Spleen (tissue), 11 donors: Measurements from ENCODE around the gene NCK2. TPM values are rescaled to one million over a fixed set of nuclear protein-coding genes. Genes with fewer than 3 reads are reported as not detected.

Source experiments
- DNase-seq: peaks from one replicate; pipeline ENCODE4 v3.0.0-alpha.2; 2020
- H3K27ac ChIP-seq, 8 donors: fragments of 200-600 bp; sonication (generic) in 7 of 8; 1 replicate in 4 of 8; 2 replicates in 4 of 8; pipeline versions ENCODE4 v1.5.0 to v1.8.0; 2016 to 2021; ENCODE audit warnings: inconsistent platforms in 4 of 8, mild to moderate bottlenecking in 4 of 8, moderate library complexity in 1 of 8
- H3K27me3 ChIP-seq, 7 donors: fragments of 200-600 bp; sonication (generic) in 6 of 7; replicated peaks in 1 of 7; 1 replicate in 4 of 7; 2 replicates in 3 of 7; pipeline versions ENCODE4 v1.5.0 to v1.8.0; 2016 to 2021; ENCODE audit warnings: inconsistent platforms in 3 of 7, mild to moderate bottlenecking in 1 of 7
- H3K36me3 ChIP-seq, 6 donors: fragments of 200-600 bp; sonication (generic) in 5 of 6; 1 replicate in 4 of 6; 2 replicates in 2 of 6; pipeline versions ENCODE4 v1.5.0 to v1.8.0; 2016 to 2021; ENCODE audit warnings: inconsistent platforms in 2 of 6
- H3K4me1 ChIP-seq, 6 donors: fragments of 200-600 bp; sonication (generic) in 5 of 6; 1 replicate in 3 of 6; 2 replicates in 3 of 6; pipeline versions ENCODE4 v1.5.0 to v1.8.0; 2016 to 2021; ENCODE audit warnings: inconsistent platforms in 3 of 6
- H3K4me3 ChIP-seq, 8 donors: fragments of 200-600 bp; sonication (generic) in 7 of 8; 1 replicate in 4 of 8; 2 replicates in 4 of 8; pipeline versions ENCODE4 v1.5.0 to v1.8.0; 2016 to 2021; ENCODE audit warnings: inconsistent platforms in 4 of 8, mild to moderate bottlenecking in 4 of 8, moderate library complexity in 2 of 8
- H3K9me3 ChIP-seq, 8 donors: fragments of 200-600 bp; sonication (generic) in 7 of 8; 1 replicate in 4 of 8; 2 replicates in 4 of 8; pipeline versions ENCODE4 v1.5.0 to v1.8.0; 2016 to 2021; ENCODE audit warnings: inconsistent platforms in 4 of 8
- CTCF ChIP-seq, 11 experiments: fragments of 200-600 bp in 7 of 11; fragments of 450-650 bp in 4 of 11; sonication (generic) in 4 of 11; IDR thresholded peaks in 8 of 11; conservative IDR thresholded peaks in 3 of 11; 1 replicate in 7 of 11; 2 replicates in 4 of 11; pipeline versions ENCODE4 v1.4.0 to v1.8.0; 2016 to 2021; ENCODE audit warnings: antibody characterized with exemption in 11 of 11, inconsistent platforms in 4 of 11, mild to moderate bottlenecking in 1 of 11
- POLR2A ChIP-seq, 3 donors: fragments of 450-650 bp; IDR thresholded peaks; one replicate each; pipeline ENCODE4 v1.5.1; 2017; ENCODE audit warnings: antibody characterized with exemption in 3 of 3, mild to moderate bottlenecking in 1 of 3
- POLR2AphosphoS5 ChIP-seq, 3 donors: sonication (generic); formaldehyde crosslinking; IDR thresholded peaks; one replicate each; pipeline ENCODE4 v1.5.1; 2017; ENCODE audit warnings: antibody characterized with exemption in 3 of 3
- WGBS, 5 donors: extraction: QIAGEN DNeasy Blood & Tissue Kit in 3 of 5; methylation state at CpG; one replicate each; pipeline versions ENCODE4 v1.1.5 to v1.1.7; 2013 to 2018; 5-methylcytosine and 5-hydroxymethylcytosine counted together
- intact Hi-C: fragments of 100-400 bp; cut with DNase I; formaldehyde crosslinking; loops from one replicate; pipeline ENCODE4 v1.15.0; 2023; ENCODE audit warnings: low total_unique reads
- polyA plus RNA-seq, 3 donors: library from polyadenylated mRNA; stranded (reverse); fragments of 200-250 nt; gene quantifications; one replicate each; pipeline ENCODE4 v1.2.1, GENCODE V29; 2013
- total RNA-seq, 7 donors: library from RNA; depleted of rRNA in 3 of 7; stranded (reverse); fragments of >200 nt in 3 of 7; fragmentation: NEBNext Ultra II Directional in 4 of 7; extraction: Animal tissue kit (Norgen Biotek cat#: 25700) in 4 of 7; gene quantifications; one replicate each; pipeline versions ENCODE4 v1.1.0 to v1.2.1, GENCODE V29; 2016 to 2021
- donor health status: healthy with polysubstance abuse.
- donor health status: DM: no; HTN: no; CAD: no; lungs with moderate emphysema.
- donor health status: DM: no; HTN: no; CAD: no.
- donor health status: Bipolar disorder and iron deficiency.
- donor health status: healthy.
- donor health status: DM: no; HTN: no; CAD: no.
- donor health status: DM: yes; HTN: yes; CAD: no.

The NCK2 gene
- total and polyA plus RNA-seq, 10 donors, result 21.5 to 106 (median 62.6) TPM

DNA sequence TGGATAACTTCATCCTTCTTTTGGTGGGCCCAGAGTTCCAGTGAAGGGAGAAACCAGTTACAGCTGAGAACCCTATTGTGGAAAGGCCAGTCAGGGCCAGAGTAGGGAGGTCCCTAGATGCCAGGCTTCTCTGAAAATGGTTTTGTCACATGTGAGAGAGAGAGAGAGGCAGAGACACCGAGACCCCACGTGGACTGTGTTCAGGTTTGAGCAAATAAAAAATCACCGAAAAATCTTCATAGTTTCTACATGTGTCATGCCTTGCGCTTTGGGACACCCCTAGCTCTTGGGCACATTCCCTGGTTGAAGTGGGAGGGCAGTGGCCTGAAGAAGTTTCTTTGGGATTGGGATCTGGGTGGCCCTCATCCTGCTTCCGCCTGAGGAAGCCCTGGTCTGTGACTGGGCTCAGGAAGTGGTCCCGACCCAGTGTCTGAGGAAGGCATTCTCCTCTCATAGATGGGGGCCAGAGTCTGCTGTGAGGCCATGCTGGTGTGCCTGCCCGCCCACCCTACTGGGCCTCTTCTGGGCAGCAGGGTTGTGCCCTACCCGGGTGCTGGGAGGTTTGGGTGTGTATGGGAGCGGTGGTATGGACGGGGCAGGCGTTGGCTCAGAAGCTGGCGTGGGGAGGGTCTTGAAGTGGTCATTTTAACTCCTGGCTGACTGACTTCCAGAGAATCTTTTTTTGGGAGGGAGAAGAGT is 16.1 kb downstream of the NCK2 start:
- Histone ChIP-seq H3K4me1 (peaks cover 30 to 100% (median 84%) of the 10 kb centered on the region in 6 donors), H3K9me3 (no peaks in the 10 kb centered on the region), H3K36me3 (peaks cover 0 to 19% (median 0%) of the 10 kb centered on the region in 6 donors), H3K27me3 (no peaks in the 10 kb centered on the region), H3K4me3 (no peak overlapping the region), H3K27ac (peak overlapping the region in 6 of 8 donors; percentile 8 to 67 (median 58))
- intact Hi-C loops, result no loop called here
- TF ChIP-seq POLR2A (IDR thresholded peaks at IDR 0.05), result no peak
- peak in 2 of 3 donors; percentile 15 to 33 for TF ChIP-seq POLR2AphosphoS5 (IDR thresholded peaks at IDR 0.05)
- DNase-seq, result no peak
- WGBS, 5 donors, result 79 to 87% (median 85%) methylated on average over 8 to 12 of the region's 12 CpGs

- intact Hi-C loops, result no loop called here
- DNase-seq, result no peak
- peaks cover 21 to 100% (median 85%) of the 10 kb centered on the region in 6 donors for H3K4me1 ChIP-seq
- no peak for TF ChIP-seq POLR2A (IDR thresholded peaks at IDR 0.05)
- peaks cover 0 to 32% (median 1%) of the 10 kb centered on the region in 6 donors for H3K36me3 ChIP-seq
- WGBS, 5 donors, result 67 to 83% (median 74%) methylated on average over 11 of the region's 11 CpGs
- no peaks in the 10 kb centered on the region for H3K27me3 ChIP-seq
- peak overlapping the region in 1 of 8 donors; percentile 32 for H3K4me3 ChIP-seq
- H3K9me3 ChIP-seq, result no peaks in the 10 kb centered on the region
- peak overlapping the region in 7 of 8 donors; percentile 7 to 67 (median 58) for H3K27ac ChIP-seq
These were observed 17.3 kb downstream of the NCK2 start for GRCh38 chr2:105761931-105762515.

GRCh38 chr2:105763076-105763475 is 18.4 kb downstream of the NCK2 start:
- no peak for DNase-seq
- Histone ChIP-seq H3K27ac (peak overlapping the region in 5 of 8 donors; percentile 43 to 67 (median 59)), H3K4me3 (no peak overlapping the region), H3K9me3 (peaks cover 0 to 3% (median 0%) of the 10 kb centered on the region in 8 donors), H3K4me1 (peaks cover 18 to 100% (median 84%) of the 10 kb centered on the region in 6 donors), H3K36me3 (peaks cover 0 to 42% (median 3%) of the 10 kb centered on the region in 6 donors), H3K27me3 (no peaks in the 10 kb centered on the region)
- intact Hi-C loops, result no loop called here
- 83 to 91% (median 87%) methylated on average over 10 of the region's 10 CpGs for WGBS, 5 donors
- TF ChIP-seq CTCF (IDR thresholded peaks at IDR 0.05 in 8 of 11, conservative IDR thresholded peaks at IDR 0.05 in 3 of 11) (no peak), POLR2AphosphoS5 (IDR thresholded peaks at IDR 0.05) (peak in 1 of 3 donors; percentile 7)

DNA sequence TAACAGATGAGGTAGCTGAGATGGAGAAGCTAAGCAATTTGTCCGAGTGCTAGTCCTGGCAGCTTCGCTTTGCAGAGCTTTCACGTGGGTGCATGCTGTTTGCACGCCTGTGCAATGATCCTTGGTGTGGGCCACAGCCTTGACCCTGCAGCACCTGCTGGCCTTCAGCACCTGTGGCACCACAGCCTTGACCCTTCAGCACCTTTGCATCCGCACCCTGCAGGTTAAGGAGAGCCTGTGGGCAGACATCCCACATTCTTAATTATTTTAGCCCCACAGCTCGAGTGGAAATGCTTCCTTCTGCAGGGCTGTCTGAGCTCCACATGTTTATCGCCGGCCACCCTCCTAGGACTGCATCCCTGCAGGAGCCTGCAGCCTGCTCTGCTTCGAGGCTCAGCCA is 19.3 kb downstream of the NCK2 start:
- H3K27ac ChIP-seq, result peak overlapping the region in 3 of 8 donors; percentile 4 to 62 (median 44)
- H3K4me1 ChIP-seq, result peaks cover 23 to 100% (median 87%) of the 10 kb centered on the region in 6 donors
- no peak overlapping the region for H3K4me3 ChIP-seq
- 70 to 76% (median 73%) methylated on average over 9 of the region's 9 CpGs for WGBS, 5 donors
- intact Hi-C loops, result no loop called here
- H3K36me3 ChIP-seq, result peaks cover 0 to 48% (median 3%) of the 10 kb centered on the region in 6 donors
- H3K27me3 ChIP-seq, result no peaks in the 10 kb centered on the region
- H3K9me3 ChIP-seq, result peaks cover 0 to 6% (median 0%) of the 10 kb centered on the region in 8 donors
- no peak for DNase-seq
- TF ChIP-seq POLR2AphosphoS5 (IDR thresholded peaks at IDR 0.05), result peak; percentile 17 to 58 (median 30)
- no peak for TF ChIP-seq POLR2A (IDR thresholded peaks at IDR 0.05)

GRCh38 chr2:105765415-105766299 is 20.9 kb downstream of the NCK2 start:
- H3K4me1 ChIP-seq, result peaks cover 32 to 100% (median 88%) of the 10 kb centered on the region in 6 donors

More at GRCh38 chr2:105765415-105766299, 20.9 kb downstream of the NCK2 start:
- Histone ChIP-seq H3K36me3 (peaks cover 0 to 48% (median 3%) of the 10 kb centered on the region in 6 donors), H3K9me3 (peaks cover 0 to 6% (median 0%) of the 10 kb centered on the region in 8 donors), H3K27ac (peak overlapping the region in 3 of 8 donors; percentile 27 to 60 (median 36)), H3K4me3 (no peak overlapping the region), H3K27me3 (no peaks in the 10 kb centered on the region)
- DNase-seq, result no peak
- intact Hi-C loops, result no loop called here
- TF ChIP-seq POLR2AphosphoS5 (IDR thresholded peaks at IDR 0.05) (no peak), CTCF (IDR thresholded peaks at IDR 0.05 in 8 of 11, conservative IDR thresholded peaks at IDR 0.05 in 3 of 11) (no peak), POLR2A (IDR thresholded peaks at IDR 0.05) (no peak)
- 82 to 88% (median 85%) methylated on average over 10 of the region's 10 CpGs for WGBS, 5 donors
